Adrenal gland (tissue), 12 donors: ENCODE measurements around the gene CD164. TPM values are rescaled to one million over a fixed set of nuclear protein-coding genes. Genes with fewer than 3 reads are reported as not detected.
A peak's percentile ranks its signal among the peaks of the same experiment; 100 is the strongest.

Source experiments
- DNase-seq, 7 donors: peaks; one replicate each; pipeline ENCODE4 v3.0.0-alpha.2; 2019 to 2020
- H3K27ac ChIP-seq, 5 donors: fragments of 200-600 bp; sonication (generic) in 4 of 5; 1 replicate in 3 of 5; 2 replicates in 2 of 5; pipeline versions ENCODE4 v1.5.1 to v1.8.0; 2016 to 2020; ENCODE audit warnings: mild to moderate bottlenecking in 1 of 5
- H3K27me3 ChIP-seq: fragments of 200-600 bp; 2 replicates; pipeline ENCODE4 v1.8.0; 2021
- H3K36me3 ChIP-seq, 2 donors: fragments of 200-600 bp; replicated peaks in 1 of 2; 1 replicate in 1 of 2; 2 replicates in 1 of 2; pipeline versions ENCODE4 v1.5.1 to v1.8.0; 2018 to 2022
- H3K4me1 ChIP-seq, 2 donors: fragments of 200-600 bp; replicated peaks in 1 of 2; 1 replicate in 1 of 2; 2 replicates in 1 of 2; pipeline versions ENCODE4 v1.5.1 to v1.8.0; 2018 to 2021
- H3K4me3 ChIP-seq, 4 donors: fragments of 200-600 bp; sonication (generic) in 3 of 4; one replicate each; pipeline ENCODE4 v1.5.1; 2016 to 2018
- H3K9me3 ChIP-seq, 3 donors: fragments of 200-600 bp; sonication (generic) in 1 of 3; replicated peaks in 1 of 3; 1 replicate in 2 of 3; 2 replicates in 1 of 3; pipeline versions ENCODE4 v1.5.1 to v1.8.0; 2016 to 2021
- CTCF ChIP-seq, 6 experiments: fragments of 450-650 bp in 4 of 6; fragments of 200-600 bp in 2 of 6; sonication (generic) in 1 of 6; IDR thresholded peaks; 1 replicate in 5 of 6; 2 replicates in 1 of 6; pipeline versions ENCODE4 v1.5.1 to v1.8.0; 2016 to 2021; ENCODE audit warnings: antibody characterized with exemption in 6 of 6, mild to moderate bottlenecking in 2 of 6, moderate library complexity in 1 of 6
- POLR2A ChIP-seq, 2 donors: fragments of 450-650 bp; IDR thresholded peaks; one replicate each; pipeline ENCODE4 v1.6.1; 2017; ENCODE audit warnings: antibody characterized with exemption in 2 of 2, mild to moderate bottlenecking in 2 of 2, moderate library complexity in 1 of 2
- WGBS, 4 donors: extraction: QIAGEN DNeasy Blood & Tissue Kit in 2 of 4; methylation state at CpG; one replicate each; pipeline versions ENCODE4 v1.1.5 to v1.1.7; 2013 to 2017; 5-methylcytosine and 5-hydroxymethylcytosine counted together
- intact Hi-C, 2 donors: fragments of 100-400 bp; cut with DNase I; formaldehyde crosslinking; loops; one replicate each; pipeline versions ENCODE4 v1.14.1 to v1.15.0; 2022 to 2023
- polyA plus RNA-seq, 3 donors: library from polyadenylated mRNA; stranded (reverse); fragments of 200-250 nt in 2 of 3; fragments of 350-450 nt in 1 of 3; fragmentation: Illumina TruSeq in 1 of 3; extraction: RNeasy Lipid Tissue Mini Kit (QIAGEN cat#74804) in 1 of 3; gene quantifications; one replicate each; pipeline ENCODE4 v1.2.3, GENCODE V29; 2013 to 2014
- total RNA-seq, 9 donors: library from RNA; depleted of rRNA in 4 of 9; stranded (reverse); fragments of >200 nt in 4 of 9; fragments of 120-200 nt in 1 of 9; fragmentation: NEBNext Ultra II Directional in 1 of 9; extraction: Animal tissue kit (Norgen Biotek cat#: 25700) in 1 of 9; gene quantifications; one replicate each; pipeline versions ENCODE4 v1.1.0 to v1.2.4, GENCODE V29; 2013 to 2023
- donor health status: healthy with polysubstance abuse.
- donor health status: Bipolar disorder and iron deficiency.
- donor health status: DM: yes; HTN: yes; CAD: no.
- donor health status: DM: no; HTN: no; CAD: no.
- donor health status: DM: no; HTN: no; CAD: no.
- donor health status: DM: yes; HTN: yes; CAD: no.

The CD164 gene
- total and polyA plus RNA-seq, 12 donors: 89.3 to 358 (median 237) TPM

DNA sequence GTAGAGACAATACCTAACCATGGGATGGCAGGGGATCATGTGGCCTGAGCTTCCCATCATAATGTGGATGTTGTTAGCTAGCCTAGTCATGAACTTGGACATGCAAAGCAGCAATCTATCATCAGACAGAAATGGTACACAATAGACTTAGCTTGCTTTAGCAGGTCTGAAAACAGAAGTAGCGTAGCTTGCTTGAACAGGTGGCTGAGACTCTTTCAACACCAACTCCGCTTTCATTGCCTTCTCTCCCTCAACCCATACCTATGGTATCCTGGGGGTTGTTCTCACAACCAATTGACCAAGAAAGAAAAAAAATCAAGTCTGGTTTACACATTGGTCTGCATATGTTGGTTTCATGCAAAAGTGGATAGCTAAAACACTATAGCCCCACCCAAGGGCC, 23.0 kb downstream of the CD164 start:
- no peaks in the 10 kb centered on the region for H3K4me1 ChIP-seq
- peaks cover 0 to 13% of the 10 kb centered on the region in 2 donors for H3K36me3 ChIP-seq
- WGBS, 4 donors: 91 to 100% (median 95%) methylated on average over 2 of the region's 2 CpGs
- no peak for TF ChIP-seq CTCF (IDR thresholded peaks at IDR 0.05)
- no peak for TF ChIP-seq POLR2A (IDR thresholded peaks at IDR 0.05)
- intact Hi-C loops: no loop called here
- H3K4me3 ChIP-seq: no peak overlapping the region
- H3K27me3 ChIP-seq: no peaks in the 10 kb centered on the region
- H3K9me3 ChIP-seq: no peaks in the 10 kb centered on the region
- no peak overlapping the region for H3K27ac ChIP-seq
- DNase-seq: no peak

GRCh38 chr6:109358204-109358603, 24.1 kb downstream of the CD164 start:
- no peak for TF ChIP-seq CTCF (IDR thresholded peaks at IDR 0.05)
- TF ChIP-seq POLR2A (IDR thresholded peaks at IDR 0.05): no peak
- Histone ChIP-seq H3K9me3 (no peaks in the 10 kb centered on the region), H3K4me1 (no peaks in the 10 kb centered on the region), H3K36me3 (peaks cover 0 to 13% of the 10 kb centered on the region in 2 donors), H3K27ac (no peak overlapping the region), H3K27me3 (no peaks in the 10 kb centered on the region), H3K4me3 (no peak overlapping the region)
- DNase-seq: no peak
- intact Hi-C loops: no loop called here

- Histone ChIP-seq H3K4me1 (no peaks in the 10 kb centered on the region), H3K9me3 (no peaks in the 10 kb centered on the region), H3K27ac (no peak overlapping the region), H3K27me3 (no peaks in the 10 kb centered on the region), H3K36me3 (no peaks in the 10 kb centered on the region), H3K4me3 (no peak overlapping the region)
- intact Hi-C loops: no loop called here
- DNase-seq: no peak
- TF ChIP-seq CTCF (IDR thresholded peaks at IDR 0.05) (no peak), POLR2A (IDR thresholded peaks at IDR 0.05) (no peak)
- WGBS, 4 donors: 98 to 100% (median 99%) methylated on average over 3 of the region's 3 CpGs
Measured at GRCh38 chr6:109356237-109356636, 26.0 kb downstream of the CD164 start.

DNA sequence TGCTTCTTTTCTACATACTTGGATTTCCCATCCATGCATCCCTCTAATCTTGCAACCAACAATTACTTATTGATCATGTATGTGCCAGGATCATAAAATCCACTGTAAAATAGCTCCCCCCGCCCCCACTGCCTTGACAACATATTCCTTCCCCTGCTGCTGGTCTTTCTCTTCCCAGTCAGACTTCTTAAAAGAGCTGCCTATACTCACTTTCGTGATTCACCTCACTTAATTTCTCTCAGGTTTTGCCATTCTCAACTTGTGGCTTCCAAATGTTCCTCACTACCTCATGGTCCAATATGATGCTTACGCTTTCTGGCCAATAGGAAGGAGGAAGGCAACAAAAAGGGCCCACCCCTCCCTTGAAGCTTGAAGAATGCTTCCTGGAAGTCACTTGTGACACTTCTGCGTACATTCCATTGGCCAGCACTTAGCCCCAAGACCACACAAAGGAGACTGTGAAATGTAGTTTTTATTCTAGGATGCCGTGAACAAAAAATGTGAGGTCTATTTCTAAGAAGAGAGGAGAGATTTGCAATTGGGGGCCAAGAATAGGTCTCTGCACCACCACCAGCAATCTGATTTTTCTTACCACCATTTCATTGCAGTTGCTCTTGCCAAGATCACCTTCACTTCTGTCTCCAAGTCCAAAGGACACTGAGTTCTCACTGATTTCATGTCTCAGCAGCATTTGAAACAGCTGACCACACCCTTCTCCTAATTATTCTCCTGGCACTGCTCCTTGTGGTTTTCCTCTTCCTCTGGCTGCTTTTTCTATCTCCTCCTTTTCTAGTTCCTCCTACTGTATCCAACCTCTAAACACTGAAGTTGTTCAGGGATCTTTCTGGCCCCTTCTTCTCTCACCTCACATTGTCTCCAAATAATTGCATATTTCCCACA, 30.8 kb downstream of the CD164 start:
- WGBS, 4 donors: 89 to 94% (median 92%) methylated on average over 5 of the region's 5 CpGs
- DNase-seq: peak in 2 of 7 donors; percentile 9 to 28
- Histone ChIP-seq H3K9me3 (no peaks in the 10 kb centered on the region), H3K4me3 (no peak overlapping the region), H3K27ac (no peak overlapping the region), H3K27me3 (no peaks in the 10 kb centered on the region), H3K4me1 (peaks cover 0 to 12% of the 10 kb centered on the region in 2 donors), H3K36me3 (no peaks in the 10 kb centered on the region)
- TF ChIP-seq CTCF (IDR thresholded peaks at IDR 0.05) (no peak), POLR2A (IDR thresholded peaks at IDR 0.05) (no peak)
- intact Hi-C loops: no loop called here
